Hippocampal formation (tissue), 2 donors: ENCODE results near the gene MRPL21.
"Not testable (repeated sequence)": the region's sequence is repeated elsewhere in the genome, so short reads cannot be mapped to it uniquely, and the experiment has no call there.

Experiments used
- DNase-seq, 2 donors: peaks; one replicate each; lab custom pipeline; 2025; lab: John Stamatoyannopoulos, UW

MRPL21 gene

GRCh38 chr11:68868221-68868835 is 35.3 kb downstream of the MRPL21 start:
- DNase-seq: no peak

GRCh38 chr11:68867066-68867465 is 36.6 kb downstream of the MRPL21 start:
- no peak for DNase-seq

- no peak for DNase-seq
These were observed 38.4 kb downstream of the MRPL21 start for GRCh38 chr11:68865241-68865640.

GRCh38 chr11:68863553-68864265 is 39.9 kb downstream of the MRPL21 start:
- DNase-seq: no peak

GRCh38 chr11:68862421-68862820 is 41.2 kb downstream of the MRPL21 start:
- no peak for DNase-seq

- DNase-seq: no peak
These were observed 44.5 kb downstream of the MRPL21 start for GRCh38 chr11:68859123-68859522.

GRCh38 chr11:68857037-68857586 is 46.5 kb downstream of the MRPL21 start:
- no peak for DNase-seq

- DNase-seq: not testable (repeated sequence)
These were observed 47.1 kb downstream of the MRPL21 start for GRCh38 chr11:68856425-68857030.

GRCh38 chr11:68855205-68855981 is 48.2 kb downstream of the MRPL21 start:
- DNase-seq: peak; percentile 3 to 15

- no peak for DNase-seq
These were observed 49.2 kb downstream of the MRPL21 start for GRCh38 chr11:68854273-68854958.

- no peak for DNase-seq
These were observed 51.0 kb downstream of the MRPL21 start for GRCh38 chr11:68852628-68853027.

- no peak for DNase-seq
These were observed 55.2 kb downstream of the MRPL21 start for GRCh38 chr11:68848429-68848828.

- DNase-seq: no peak
These were observed 56.2 kb downstream of the MRPL21 start for GRCh38 chr11:68847395-68847794.

- DNase-seq: no peak
These were observed 58.2 kb downstream of the MRPL21 start for GRCh38 chr11:68845351-68846002.

GRCh38 chr11:68844801-68845200 is 58.8 kb downstream of the MRPL21 start:
- no peak for DNase-seq

- no peak for DNase-seq
These were observed 59.3 kb downstream of the MRPL21 start for GRCh38 chr11:68844376-68844775.

- no peak for DNase-seq
These were observed 59.8 kb downstream of the MRPL21 start for GRCh38 chr11:68843703-68844312.

GRCh38 chr11:68843052-68843561 is 60.5 kb downstream of the MRPL21 start:
- DNase-seq: no peak

- DNase-seq: no peak
These were observed 61.1 kb downstream of the MRPL21 start for GRCh38 chr11:68842427-68843051.
